GM10847 (cell line): ENCODE measurements around the gene PPP1R2B.

Experiments
- POLR2A ChIP-seq: IDR thresholded peaks from 2 replicates; pipeline ENCODE4 v1.6.1; 2011; ENCODE audit not compliant: insufficient read length; ENCODE audit errors: extremely low read depth

Gene PPP1R2B

GRCh38 chr5:156850206-156850751 is at the start of gene PPP1R2B:
Gene PPP1R2B (plus strand): TSS chr5:156850295. CDS start chr5:156850563, 268 bp downstream.
- TF ChIP-seq POLR2A, result no peak

- TF ChIP-seq POLR2A, result no peak
These were observed 49.2 kb upstream of the PPP1R2B start for GRCh38 chr5:156800929-156801328.

GRCh38 chr5:156802501-156802900 is 47.6 kb upstream of the PPP1R2B start:
- TF ChIP-seq POLR2A, result no peak

GRCh38 chr5:156803404-156803803 is 46.7 kb upstream of the PPP1R2B start:
- TF ChIP-seq POLR2A, result no peak

GRCh38 chr5:156812959-156813358 is 37.1 kb upstream of the PPP1R2B start:
- no peak for TF ChIP-seq POLR2A

- TF ChIP-seq POLR2A, result no peak
These were observed 34.0 kb upstream of the PPP1R2B start for GRCh38 chr5:156815988-156816599.

- no peak for TF ChIP-seq POLR2A
These were observed 30.6 kb upstream of the PPP1R2B start for GRCh38 chr5:156819537-156819936.

- no peak for TF ChIP-seq POLR2A
These were observed 30.0 kb upstream of the PPP1R2B start for GRCh38 chr5:156819967-156820581.

GRCh38 chr5:156824241-156824640 is 25.9 kb upstream of the PPP1R2B start:
- no peak for TF ChIP-seq POLR2A

- TF ChIP-seq POLR2A, result no peak
These were observed 25.3 kb upstream of the PPP1R2B start for GRCh38 chr5:156824800-156825199.

GRCh38 chr5:156825688-156826087 is 24.4 kb upstream of the PPP1R2B start:
- TF ChIP-seq POLR2A, result no peak

- no peak for TF ChIP-seq POLR2A
These were observed 23.9 kb upstream of the PPP1R2B start for GRCh38 chr5:156826150-156826549.

- no peak for TF ChIP-seq POLR2A
These were observed 15.2 kb upstream of the PPP1R2B start for GRCh38 chr5:156834916-156835315.

- no peak for TF ChIP-seq POLR2A
These were observed 14.2 kb upstream of the PPP1R2B start for GRCh38 chr5:156835905-156836304.

- TF ChIP-seq POLR2A, result no peak
These were observed 13.2 kb upstream of the PPP1R2B start for GRCh38 chr5:156836846-156837245.

- TF ChIP-seq POLR2A, result no peak
These were observed 11.1 kb upstream of the PPP1R2B start for GRCh38 chr5:156838961-156839360.

- TF ChIP-seq POLR2A, result no peak
These were observed 8.4 kb upstream of the PPP1R2B start for GRCh38 chr5:156841737-156842136.

- TF ChIP-seq POLR2A, result no peak
These were observed 3.2 kb upstream of the PPP1R2B start for GRCh38 chr5:156846914-156847313.
